Neural crest cell (in vitro differentiated cells): ENCODE results near the gene LILRB4. TPM values are rescaled to one million over a fixed set of nuclear protein-coding genes. Genes with fewer than 3 reads are reported as not detected.

Experiments used
- DNase-seq: peaks from one replicate; pipeline ENCODE4 v3.0.0; 2021; ENCODE audit warnings: low read depth, mixed read lengths, low spot score
- H3K27ac Mint-ChIP-seq: one replicate; pipeline ENCODE4 v1.8.0; 2021; ENCODE audit warnings: mild to moderate bottlenecking, mixed read lengths; ENCODE audit not compliant: unreplicated experiment
- H3K27me3 Mint-ChIP-seq: 2 replicates; pipeline ENCODE4 v1.8.0; 2021; ENCODE audit warnings: low read depth, mild to moderate bottlenecking, mixed read lengths
- H3K36me3 Mint-ChIP-seq: 2 replicates; pipeline ENCODE4 v1.8.0; 2021; ENCODE audit warnings: low read depth, mild to moderate bottlenecking, mixed read lengths
- H3K4me1 Mint-ChIP-seq: 2 replicates; pipeline ENCODE4 v1.8.0; 2021; ENCODE audit warnings: mixed read lengths
- H3K4me3 Mint-ChIP-seq: one replicate; pipeline ENCODE4 v1.8.0; 2021; ENCODE audit warnings: mild to moderate bottlenecking, mixed read lengths
- H3K9me3 Mint-ChIP-seq: 2 replicates; pipeline ENCODE4 v1.8.0; 2021; ENCODE audit warnings: mixed read lengths
- CTCF ChIP-seq: fragments of 200-600 bp; sonication (generic); conservative IDR thresholded peaks from 2 replicates; pipeline ENCODE4 v1.5.0; 2021; ENCODE audit warnings: antibody characterized with exemption, mild to moderate bottlenecking
- total RNA-seq: library from RNA; stranded (reverse); gene quantifications from 2 replicates; pipeline ENCODE4 v1.2.1, GENCODE V29; 2021

The LILRB4 gene
- total RNA-seq, 1 donor from 2014 or later = not detected

- no peaks in the 10 kb centered on the region for H3K4me1 Mint-ChIP-seq
- H3K27me3 Mint-ChIP-seq = no peaks in the 10 kb centered on the region
- H3K27ac Mint-ChIP-seq = no peak overlapping the region
- peaks cover 19% of the 10 kb centered on the region for H3K9me3 Mint-ChIP-seq
- H3K36me3 Mint-ChIP-seq = peaks cover 4% of the 10 kb centered on the region
- no peak for TF ChIP-seq CTCF
- H3K4me3 Mint-ChIP-seq = no peak overlapping the region
- no peak for DNase-seq
Measured at GRCh38 chr19:54648129-54648528, 14.7 kb upstream of the LILRB4 start.

GRCh38 chr19:54650108-54650655, 12.6 kb upstream of the LILRB4 start:
- peaks cover 4% of the 10 kb centered on the region for H3K36me3 Mint-ChIP-seq
- no peak for TF ChIP-seq CTCF
- H3K4me3 Mint-ChIP-seq = no peak overlapping the region
- DNase-seq = no peak
- no peak overlapping the region for H3K27ac Mint-ChIP-seq
- peaks cover 22% of the 10 kb centered on the region for H3K9me3 Mint-ChIP-seq
- H3K4me1 Mint-ChIP-seq = no peaks in the 10 kb centered on the region
- no peaks in the 10 kb centered on the region for H3K27me3 Mint-ChIP-seq

GRCh38 chr19:54653181-54653809, 9.5 kb upstream of the LILRB4 start:
- peaks cover 10% of the 10 kb centered on the region for H3K9me3 Mint-ChIP-seq
- no peaks in the 10 kb centered on the region for H3K27me3 Mint-ChIP-seq

GRCh38 chr19:54654447-54655321, 8.1 kb upstream of the LILRB4 start:
- Mint-ChIP-seq H3K9me3 (peaks cover 11% of the 10 kb centered on the region), H3K4me1 (no peaks in the 10 kb centered on the region), H3K36me3 (peaks cover 9% of the 10 kb centered on the region), H3K27me3 (no peaks in the 10 kb centered on the region), H3K4me3 (no peak overlapping the region), H3K27ac (no peak overlapping the region)
- DNase-seq = no peak
- TF ChIP-seq CTCF = no peak

More at GRCh38 chr19:54653181-54653809, 9.5 kb upstream of the LILRB4 start:
- H3K4me1 Mint-ChIP-seq = no peaks in the 10 kb centered on the region
- no peak for DNase-seq
- H3K36me3 Mint-ChIP-seq = no peaks in the 10 kb centered on the region
- TF ChIP-seq CTCF = peak; percentile 53
- H3K27ac Mint-ChIP-seq = no peak overlapping the region
- no peak overlapping the region for H3K4me3 Mint-ChIP-seq

GRCh38 chr19:54659300-54659699, 3.5 kb upstream of the LILRB4 start:
- no peaks in the 10 kb centered on the region for H3K27me3 Mint-ChIP-seq
- H3K36me3 Mint-ChIP-seq = peaks cover 17% of the 10 kb centered on the region
- no peak overlapping the region for H3K4me3 Mint-ChIP-seq
- no peaks in the 10 kb centered on the region for H3K4me1 Mint-ChIP-seq
- DNase-seq = no peak
- TF ChIP-seq CTCF = no peak
- no peak overlapping the region for H3K27ac Mint-ChIP-seq
- H3K9me3 Mint-ChIP-seq = peaks cover 18% of the 10 kb centered on the region
